ENCODE measurements around the gene ARSB.

DNA sequence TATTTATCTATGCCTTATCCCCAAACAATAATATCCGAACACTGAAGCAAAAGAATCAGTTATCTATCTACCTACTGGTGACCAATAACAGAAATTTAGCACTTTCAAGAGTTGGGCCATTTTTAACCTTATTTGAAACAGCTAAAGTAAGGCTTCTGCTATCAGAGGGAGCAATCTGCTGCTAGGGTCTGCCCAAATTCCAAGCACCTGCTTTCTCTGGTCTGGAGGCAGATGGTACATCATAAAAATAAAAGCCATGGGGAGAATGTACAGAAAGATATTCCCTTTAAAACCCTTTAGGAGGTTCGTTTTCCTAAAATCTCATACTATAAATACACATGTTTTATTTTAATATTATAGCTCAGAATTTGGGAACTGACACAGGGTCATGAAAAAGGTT, 37.7 kb upstream of the ARSB start:
- TF ChIP-seq, protein P1, sequence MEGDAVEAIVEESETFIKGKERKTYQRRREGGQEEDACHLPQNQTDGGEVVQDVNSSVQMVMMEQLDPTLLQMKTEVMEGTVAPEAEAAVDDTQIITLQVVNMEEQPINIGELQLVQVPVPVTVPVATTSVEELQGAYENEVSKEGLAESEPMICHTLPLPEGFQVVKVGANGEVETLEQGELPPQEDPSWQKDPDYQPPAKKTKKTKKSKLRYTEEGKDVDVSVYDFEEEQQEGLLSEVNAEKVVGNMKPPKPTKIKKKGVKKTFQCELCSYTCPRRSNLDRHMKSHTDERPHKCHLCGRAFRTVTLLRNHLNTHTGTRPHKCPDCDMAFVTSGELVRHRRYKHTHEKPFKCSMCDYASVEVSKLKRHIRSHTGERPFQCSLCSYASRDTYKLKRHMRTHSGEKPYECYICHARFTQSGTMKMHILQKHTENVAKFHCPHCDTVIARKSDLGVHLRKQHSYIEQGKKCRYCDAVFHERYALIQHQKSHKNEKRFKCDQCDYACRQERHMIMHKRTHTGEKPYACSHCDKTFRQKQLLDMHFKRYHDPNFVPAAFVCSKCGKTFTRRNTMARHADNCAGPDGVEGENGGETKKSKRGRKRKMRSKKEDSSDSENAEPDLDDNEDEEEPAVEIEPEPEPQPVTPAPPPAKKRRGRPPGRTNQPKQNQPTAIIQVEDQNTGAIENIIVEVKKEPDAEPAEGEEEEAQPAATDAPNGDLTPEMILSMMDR (IDR thresholded peaks at IDR 0.05) = no peak
- no peak for TF ChIP-seq POLR2A (IDR thresholded peaks at IDR 0.05)

Measured in gastroesophageal sphincter (tissue), 3 donors.